Measurements from ENCODE around the gene BCL7C. TPM values are rescaled to one million over a fixed set of nuclear protein-coding genes. Genes with fewer than 3 reads are reported as not detected.

The BCL7C gene
- total and polyA plus RNA-seq, 2 of the 4 experiments (the other 2 are of a cell fraction) = 32.3 to 34.9 TPM

DNA sequence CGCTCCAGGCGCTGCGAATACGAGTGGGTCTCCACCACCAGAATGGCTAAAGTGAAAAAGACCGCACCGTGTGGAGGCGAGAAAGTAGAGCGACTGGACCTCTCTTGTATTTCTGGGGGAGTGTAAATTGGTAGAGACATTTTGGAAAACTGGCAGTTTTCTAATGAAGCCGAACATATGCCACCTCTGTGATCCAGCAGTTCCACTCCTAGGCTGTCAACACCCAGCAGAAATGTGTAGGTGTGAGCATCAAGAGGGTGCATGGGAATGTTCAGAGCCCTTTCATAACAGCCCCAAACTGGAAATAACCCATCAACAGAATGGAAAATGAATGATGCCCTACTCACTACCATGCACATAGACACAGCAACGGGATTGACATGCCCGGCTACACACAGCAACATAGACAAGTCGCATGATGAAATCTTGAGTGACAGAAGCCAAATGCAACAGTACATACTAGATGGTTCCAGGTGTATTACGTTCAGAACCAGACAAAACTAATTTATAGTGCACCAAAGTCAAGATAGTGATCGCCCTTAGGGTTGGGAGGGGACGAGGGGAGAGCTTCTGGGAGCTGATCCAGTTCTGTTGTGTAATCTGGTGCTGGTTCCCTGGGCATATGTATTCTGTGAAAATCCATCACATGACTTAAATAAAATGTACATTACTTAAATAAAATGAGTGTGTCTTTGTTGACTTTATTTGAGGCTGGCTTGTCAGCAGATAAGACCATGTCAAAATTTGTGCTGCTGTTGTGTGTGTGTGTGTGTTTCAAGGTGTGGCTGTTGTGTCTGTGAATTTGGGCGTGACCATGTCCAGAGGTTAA lies 877 bp upstream of the BCL7C start:
- 58% methylated on average over 5 of the region's 16 CpGs; no CpG with 5 or more reads in 1 of the 2 experiments for WGBS, 2 experiments (ENCODE audit: extremely low coverage in 2 of 2, insufficient read length in 1 of 2)
- Histone ChIP-seq H3K56ac (ENCODE audit: extremely low read depth, insufficient read depth, low read length) (peak overlapping the region; percentile 13; the same call in 1 of the 2 replicates), H3K36me3 (ENCODE audit: control insufficient read depth, insufficient read depth, low read length) (peaks cover 11% of the 10 kb centered on the region; the same call in 1 of the 2 replicates), H3K4me1 (ENCODE audit: control insufficient read depth, insufficient read depth, low read length) (peaks cover 23% of the 10 kb centered on the region), H3K79me1 (ENCODE audit: low read depth in 1 of 2, low read length in 2 of 2) (peaks cover 8 to 54% of the 10 kb centered on the region in 2 experiments; a peak in 3 of 4 replicates), H3K9me3 (ENCODE audit: control insufficient read depth, insufficient read depth, low read length) (no peaks in the 10 kb centered on the region), H3K4me3 (ENCODE audit: insufficient read depth, low read depth, low read length) (peak overlapping the region; percentile 50; the same call in 1 of the 2 replicates), H3K4me2 (ENCODE audit: low read depth, low read length) (peak overlapping the region; percentile 92), H2BK120ac (ENCODE audit: low read depth, low read length) (peak overlapping the region; percentile 98), H2AK5ac (ENCODE audit: low read depth, low read length) (peak overlapping the region; percentile 100), H4K5ac (ENCODE audit: low read depth, low read length) (peak overlapping the region; percentile 92), H2BK15ac (ENCODE audit: low read depth, low read length) (peak overlapping the region; percentile 98; the same call in 2 of the 3 replicates), H2AK9ac (replicated peaks; ENCODE audit: low read depth, low read length, poor library complexity) (peak overlapping the region; percentile 81), H4K8ac (ENCODE audit: low read depth in 2 of 2, low read length in 2 of 2) (peak overlapping the region; percentile 98 to 100), H4K20me1 (ENCODE audit: insufficient read depth, low read length) (0 out of 2 replicates have a peak, but pooled peaks cover 5% of the 10 kb centered on the region), H3K9me1 (ENCODE audit: insufficient read depth, low read length) (peaks cover 25% of the 10 kb centered on the region), H3K4ac (ENCODE audit: low read depth, low read length) (peak overlapping the region; percentile 90), H3K23ac (ENCODE audit: low read depth, low read length) (peak overlapping the region; percentile 77), H3K27me3 (ENCODE audit: control insufficient read depth, insufficient read depth, low read length) (no peaks in the 10 kb centered on the region), H3K18ac (ENCODE audit: low read depth, low read length) (peak overlapping the region; percentile 82), H3K27ac (ENCODE audit: insufficient read depth, low read length) (peak overlapping the region; percentile 99), H3K14ac (replicated peaks; ENCODE audit: low read depth, low read length) (peak overlapping the region; percentile 77), H2BK5ac (ENCODE audit: low read depth, low read length, poor library complexity, severe bottlenecking) (peak overlapping the region; percentile 100), H2AFZ (replicated peaks; ENCODE audit: low read length, poor library complexity) (peak overlapping the region; percentile 100), H3K9ac (ENCODE audit: low read depth, low read length) (peak overlapping the region; percentile 56; the same call in 1 of the 2 replicates), H2BK20ac (ENCODE audit: low read depth, low read length) (peak overlapping the region; percentile 95), H4K91ac (ENCODE audit: insufficient read depth, low read depth, low read length) (peak overlapping the region; percentile 96)
- no peak for TF ChIP-seq BHLHE40 (IDR thresholded peaks at IDR 0.05; ENCODE audit: low read depth, low read length)
- TF ChIP-seq RFX5 (IDR thresholded peaks at IDR 0.05; ENCODE audit: low read depth, low read length) = no peak
- TF ChIP-seq MAFK (IDR thresholded peaks at IDR 0.05; ENCODE audit: low read depth, low read length) = no peak
- no peak for TF ChIP-seq MAZ (IDR thresholded peaks at IDR 0.05; ENCODE audit: borderline replicate concordance, low read depth, low read length)
- TF ChIP-seq CEBPB (IDR thresholded peaks at IDR 0.05; ENCODE audit: low read depth, low read length) = 0 out of 2 replicates have a peak, but pooled peaks have one; percentile 12
- no peak for TF ChIP-seq ELK1 (IDR thresholded peaks at IDR 0.05; ENCODE audit: borderline replicate concordance, low read depth, low read length)
- TF ChIP-seq SMC3 (IDR thresholded peaks at IDR 0.05; ENCODE audit: low read depth, low read length) = no peak
- TF ChIP-seq RCOR1 (IDR thresholded peaks at IDR 0.05; ENCODE audit: insufficient replicate concordance, low read length) = no peak
- CTCF ChIA-PET = interaction anchor here (1.0 kb wide), 1 partner anchor 80 kb away, joined by 4 read pairs; no protein-coding TSS in a partner anchor
- POLR2A ChIA-PET (ENCODE audit: unreplicated experiment) = interaction anchor here (0.5 kb wide), 1 partner anchor 87 kb away, joined by 3 read pairs; no protein-coding TSS in a partner anchor
- dilution Hi-C loops (cut with HindIII; ENCODE audit: low sequenced_read_pairs, unreplicated experiment) = no loop called here
- no peak for ATAC-seq (ENCODE audit: low read depth)
- no TSS peak for BruUV-seq (replicated peaks)
- in situ Hi-C loops (cut with MboI; ENCODE audit: low sequenced_read_pairs) = no loop called here
- no peak for DNase-seq
- intact Hi-C loops (cut with micrococcal nuclease) = loop anchor here (2.0 kb wide), 1 partner anchor 20 kb away; no protein-coding TSS in a partner anchor
